Hepatic stellate cell (primary cell): ENCODE results near the gene KNSTRN.

Experiments
- DNase-seq: peaks from one replicate; pipeline ENCODE4 v3.0.0; 2011; ENCODE audit warnings: low spot score

Gene KNSTRN

GRCh38 chr15:40345867-40346578, 36.5 kb upstream of the KNSTRN start:
- no peak for DNase-seq

GRCh38 chr15:40346579-40347558, 35.7 kb upstream of the KNSTRN start:
- no peak for DNase-seq

DNA sequence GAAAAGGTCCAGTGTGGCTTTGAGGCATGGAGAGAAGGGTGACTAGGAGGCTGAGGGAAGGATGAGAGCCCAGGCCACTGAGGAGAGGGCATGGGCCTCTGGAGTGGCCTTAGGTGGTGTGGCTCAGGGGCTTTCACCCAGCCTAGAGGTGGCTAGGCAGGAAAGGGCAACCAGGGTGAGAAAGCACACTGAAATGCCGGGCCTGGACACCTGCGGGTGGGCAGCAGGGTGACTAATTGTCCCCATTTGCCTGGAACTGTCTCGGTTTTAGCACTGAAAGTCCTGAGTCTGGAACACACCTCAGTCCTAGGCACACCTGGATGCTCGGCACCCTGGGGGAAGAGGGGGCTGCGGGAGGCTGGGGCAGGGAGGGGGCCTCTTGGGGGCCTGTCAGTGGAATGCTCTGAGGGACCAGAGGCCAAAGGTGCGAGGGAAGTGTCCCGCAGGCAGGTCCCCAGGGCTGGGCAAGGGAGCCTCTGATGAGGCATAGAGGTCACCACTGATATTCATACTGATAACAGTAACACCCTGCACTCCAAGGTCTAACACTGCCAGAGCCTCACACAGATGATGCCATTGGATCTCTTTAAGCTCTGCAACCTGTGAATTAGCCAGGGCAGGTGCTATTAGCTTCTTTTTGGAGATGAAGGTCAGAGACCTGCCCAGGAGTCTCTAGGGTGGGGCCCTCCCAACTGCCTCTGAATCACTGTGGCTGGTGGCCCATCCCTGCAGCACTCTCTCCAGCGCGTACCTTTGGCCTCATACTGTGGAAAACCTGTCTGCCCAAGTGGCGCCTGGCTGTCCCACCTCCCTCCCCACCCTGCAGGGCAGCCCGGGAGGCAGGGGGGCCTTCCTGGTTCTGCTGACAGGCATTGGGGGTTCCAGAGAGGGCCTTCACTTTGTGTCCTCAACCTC, 34.7 kb upstream of the KNSTRN start:
- DNase-seq: no peak

DNA sequence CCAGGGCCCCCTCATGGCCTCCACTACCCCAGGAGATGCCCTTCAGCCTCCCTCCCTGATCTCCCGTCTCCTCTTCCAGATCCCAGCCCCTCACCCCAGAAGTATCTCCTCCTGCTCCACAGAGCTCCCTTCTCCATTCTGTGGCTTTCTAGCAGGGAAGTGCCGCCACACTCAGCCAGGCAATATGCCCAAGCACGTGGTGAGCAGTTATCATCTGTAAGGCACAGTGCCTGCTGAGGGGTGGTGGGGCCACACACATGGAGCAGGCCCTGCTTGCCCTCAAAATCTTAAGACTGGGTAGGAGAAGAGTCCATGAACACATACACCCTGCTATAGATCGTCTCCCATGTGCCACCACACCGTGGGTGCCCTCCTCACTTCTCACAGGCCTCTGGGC, 34.0 kb upstream of the KNSTRN start:
- no peak for DNase-seq

DNA sequence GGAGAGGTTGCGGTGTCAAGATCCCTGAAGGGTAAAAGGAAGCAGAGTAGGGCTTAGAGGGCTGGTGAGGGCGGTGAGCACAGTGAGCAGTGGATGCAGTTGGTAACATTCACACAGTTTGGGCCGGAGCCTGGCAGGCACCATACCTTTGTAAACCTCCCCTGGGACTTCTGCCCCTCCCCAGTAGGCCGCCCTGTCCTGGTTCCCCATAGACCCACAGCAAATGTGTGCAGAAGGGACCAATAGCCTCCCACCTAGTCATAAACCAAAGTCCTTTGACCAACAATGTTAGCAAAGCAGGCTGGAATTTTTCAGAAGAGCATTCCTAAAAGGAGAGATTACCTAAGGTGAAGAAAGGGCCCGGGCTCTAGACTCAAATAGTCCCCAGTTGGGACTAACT, 33.4 kb upstream of the KNSTRN start:
- no peak for DNase-seq

DNA sequence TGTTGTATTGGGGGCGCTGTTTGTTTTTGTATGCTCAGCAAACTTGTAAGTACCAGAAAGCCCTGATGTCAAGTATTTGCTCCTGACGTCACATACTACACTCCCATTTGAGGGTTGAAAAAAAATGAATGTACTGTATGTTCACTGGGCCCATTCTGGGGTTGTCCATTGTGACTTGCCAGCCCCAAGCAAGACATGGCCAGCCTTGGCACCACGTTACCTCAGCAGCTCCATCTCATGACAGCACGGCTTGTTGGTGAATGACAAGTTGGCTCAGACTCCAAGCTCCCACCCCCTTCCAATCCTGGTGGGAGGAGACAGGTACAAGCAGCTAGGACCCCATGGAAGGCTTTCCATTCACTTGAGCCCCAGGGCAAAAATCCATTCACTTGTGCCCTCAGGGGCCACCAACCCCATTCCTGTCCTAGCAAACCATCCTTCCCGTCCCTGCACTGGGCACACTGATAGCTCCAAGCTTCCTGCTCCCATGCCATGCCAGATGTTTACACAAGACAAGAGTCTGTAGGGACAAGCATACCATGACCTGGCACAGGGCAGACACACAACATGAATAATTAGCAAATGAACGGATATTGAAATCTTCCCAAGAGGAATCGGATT, 30.1 kb upstream of the KNSTRN start:
- no peak for DNase-seq

GRCh38 chr15:40353697-40354096, 28.8 kb upstream of the KNSTRN start:
- no peak for DNase-seq

DNA sequence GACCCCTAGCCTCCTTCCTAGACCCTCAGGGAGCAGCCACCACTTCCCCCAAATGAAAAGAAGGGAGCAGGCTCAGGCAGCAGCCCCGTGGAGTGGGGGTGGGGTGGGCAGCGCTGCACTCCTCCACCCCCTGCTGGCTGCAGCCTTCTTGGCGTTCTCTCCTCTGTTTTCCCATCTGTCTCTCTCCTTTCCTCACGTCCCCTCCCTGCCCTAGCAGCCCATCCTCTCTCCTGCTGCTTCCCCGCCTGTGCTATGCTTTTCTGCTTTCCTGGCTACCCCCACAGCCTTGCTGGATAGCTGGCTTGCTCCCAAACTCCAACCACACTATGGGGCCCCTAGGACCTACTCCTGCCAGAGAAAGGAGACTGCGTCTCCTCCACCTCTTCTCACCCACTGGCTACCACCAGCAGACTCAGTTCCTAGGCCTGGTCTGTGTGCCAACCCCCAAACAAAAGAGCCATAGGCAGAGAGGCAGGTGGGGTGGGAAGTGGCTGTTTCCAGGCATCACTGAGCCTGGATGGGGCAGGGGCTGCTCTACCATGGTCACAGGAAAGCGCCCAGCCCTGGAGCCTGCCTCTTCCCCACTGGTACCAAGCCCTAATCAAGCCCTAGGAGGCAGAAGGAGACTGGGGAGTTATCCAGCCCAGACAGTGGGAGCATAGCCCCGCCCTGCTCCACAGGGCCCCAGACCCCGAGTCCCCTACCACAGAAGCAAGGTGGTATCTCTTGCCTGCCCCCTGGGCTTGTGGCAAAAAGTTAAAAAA, 27.9 kb upstream of the KNSTRN start:
- peak; percentile 81 for DNase-seq

DNA sequence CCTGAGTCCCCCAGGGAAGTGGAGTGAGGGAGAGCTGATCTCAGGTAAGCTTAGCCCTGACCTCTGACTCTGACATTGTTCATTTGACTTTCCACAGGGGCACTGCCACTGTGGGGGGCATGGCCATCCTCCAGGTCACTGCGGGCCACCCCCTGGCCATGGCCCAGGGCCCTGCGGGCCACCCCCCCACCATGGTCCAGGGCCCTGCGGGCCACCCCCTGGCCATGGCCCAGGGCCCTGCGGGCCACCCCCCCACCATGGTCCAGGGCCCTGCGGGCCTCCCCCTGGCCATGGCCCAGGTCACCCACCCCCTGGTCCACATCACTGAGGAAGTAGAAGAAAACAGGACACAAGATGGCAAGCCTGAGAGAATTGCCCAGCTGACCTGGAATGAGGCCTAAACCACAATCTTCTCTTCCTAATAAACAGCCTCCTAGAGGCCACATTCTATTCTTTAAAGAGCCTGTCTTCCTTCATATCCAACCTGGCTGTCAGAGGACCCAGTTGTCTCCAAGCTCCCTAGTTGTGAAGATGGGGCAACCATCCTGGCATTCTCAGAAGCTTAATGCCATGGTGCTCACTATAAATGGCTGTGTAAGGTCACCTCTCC, 26.4 kb upstream of the KNSTRN start:
- DNase-seq: no peak

GRCh38 chr15:40357246-40357645, 25.3 kb upstream of the KNSTRN start:
- DNase-seq: no peak

DNA sequence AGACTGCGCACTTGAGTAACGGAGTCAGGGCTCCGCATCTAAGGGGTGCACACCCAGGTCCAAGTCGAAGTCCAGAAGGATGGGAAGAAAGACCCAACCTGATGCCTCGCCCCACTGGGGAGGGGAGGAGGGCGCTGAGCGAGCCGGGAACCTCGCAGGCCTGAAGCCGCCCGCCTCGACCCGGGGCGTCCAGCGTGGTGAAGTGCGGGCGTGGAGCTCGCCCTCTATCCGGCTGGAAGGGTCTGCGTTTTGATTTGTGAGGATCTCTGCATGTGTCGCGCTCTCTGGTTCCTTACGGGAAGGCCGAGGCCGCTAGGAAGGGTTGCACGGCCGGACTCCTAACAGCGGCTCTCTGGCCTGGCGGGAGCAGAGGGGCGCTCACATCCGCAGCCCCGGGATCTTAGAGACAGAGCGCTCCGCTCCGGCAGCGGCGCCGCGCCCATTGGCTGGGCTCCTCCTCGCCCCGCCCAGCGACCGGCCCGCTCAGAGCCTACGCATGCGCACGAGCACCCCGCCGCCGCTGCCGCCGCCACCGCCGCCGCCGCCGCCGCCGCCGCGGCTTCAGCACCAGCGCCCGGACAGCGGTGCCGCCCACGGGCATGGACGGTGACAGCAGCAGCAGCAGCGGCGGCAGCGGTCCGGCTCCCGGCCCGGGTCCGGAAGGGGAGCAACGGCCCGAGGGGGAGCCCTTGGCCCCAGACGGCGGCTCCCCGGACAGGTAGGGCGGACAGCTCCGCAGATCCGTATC, 24.6 kb upstream of the KNSTRN start, which contains the start of gene DISP2:
TSS of gene DISP2 (plus strand) at position 497 of the 748 bp plus-strand sequence. CDS start at position 600, 103 bp downstream.
- peak; percentile 99 for DNase-seq

DNA sequence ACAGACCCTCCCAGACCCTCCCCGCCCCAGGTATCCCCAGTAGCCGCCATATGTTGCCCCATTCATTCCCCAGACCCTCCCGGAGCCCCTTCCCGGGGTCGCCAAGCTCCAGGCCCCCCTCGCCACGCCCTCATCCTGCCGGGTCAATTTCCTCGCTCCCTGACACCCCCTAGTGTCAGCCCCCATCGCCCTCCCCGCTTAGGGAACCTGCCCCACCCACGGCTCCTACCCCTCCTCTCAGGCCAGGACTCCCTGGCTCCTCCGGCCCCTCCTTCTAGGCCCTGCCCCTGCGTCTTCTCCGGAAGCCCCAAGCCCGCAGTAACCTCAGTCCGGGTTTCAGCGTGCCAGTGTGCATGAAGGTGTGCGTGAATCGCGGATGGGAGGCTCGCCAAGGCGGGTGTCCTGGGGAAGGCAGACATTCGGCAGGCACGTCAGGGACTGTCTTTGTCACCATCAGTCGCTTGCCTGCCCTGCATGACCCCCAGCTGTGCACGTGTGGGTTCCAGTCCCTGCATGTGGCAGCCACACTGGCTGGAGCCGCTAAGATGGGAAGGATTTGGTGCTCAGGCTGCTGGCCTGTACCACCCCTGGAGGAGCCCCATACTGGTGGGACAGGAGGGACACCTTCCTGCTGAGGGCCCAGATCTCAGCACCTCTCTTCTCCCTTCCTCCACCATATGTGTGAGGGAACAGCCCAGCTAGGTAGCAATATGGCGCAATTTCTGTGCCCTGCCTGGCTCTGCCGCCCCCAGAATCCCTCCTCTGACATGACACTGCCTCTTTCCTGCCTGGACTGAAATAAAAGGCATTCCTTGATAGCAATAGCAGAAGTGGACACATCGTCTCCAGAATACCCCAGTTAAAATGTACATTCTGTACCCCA, 23.8 kb upstream of the KNSTRN start:
- DNase-seq: no peak

- DNase-seq: no peak
Measured at GRCh38 chr15:40360015-40360414, 22.5 kb upstream of the KNSTRN start.

GRCh38 chr15:40361640-40362039, 20.9 kb upstream of the KNSTRN start:
- DNase-seq: no peak

DNA sequence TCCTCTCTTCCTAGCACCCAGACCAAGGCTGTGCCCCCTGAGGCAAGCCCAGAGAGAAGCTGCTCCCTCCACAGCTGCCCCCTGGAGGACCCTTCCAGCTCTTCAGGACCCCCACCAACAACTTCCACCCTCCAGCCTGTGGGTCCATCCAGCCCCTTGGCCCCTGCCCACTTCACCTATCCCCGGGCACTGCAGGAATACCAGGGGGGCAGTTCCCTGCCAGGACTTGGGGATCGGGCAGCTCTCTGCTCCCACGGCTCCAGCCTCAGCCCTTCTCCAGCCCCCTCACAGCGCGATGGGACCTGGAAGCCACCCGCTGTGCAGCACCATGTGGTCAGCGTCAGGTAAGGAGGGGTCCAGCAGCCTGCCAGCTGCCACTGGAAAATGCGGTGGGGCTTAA, 18.9 kb upstream of the KNSTRN start:
- DNase-seq: no peak

DNA sequence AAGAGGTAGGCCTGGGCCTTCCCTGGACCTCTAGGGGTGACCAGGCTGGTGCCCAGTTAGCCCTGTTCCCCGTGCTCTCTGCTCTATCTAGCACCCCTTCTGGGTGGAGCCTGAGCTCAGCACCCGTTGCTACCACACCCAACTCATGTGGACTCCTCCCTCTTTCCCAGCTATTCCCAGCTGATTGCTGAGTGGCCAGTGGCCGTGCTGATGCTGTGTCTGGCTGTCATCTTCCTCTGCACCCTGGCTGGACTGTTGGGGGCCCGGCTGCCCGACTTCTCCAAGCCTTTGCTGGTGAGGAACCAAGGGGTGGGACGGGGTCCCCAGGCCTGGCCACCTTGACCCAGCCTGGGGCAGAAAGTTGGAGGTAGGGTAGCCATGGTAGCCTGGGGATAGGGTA, 18.3 kb upstream of the KNSTRN start:
- no peak for DNase-seq

DNA sequence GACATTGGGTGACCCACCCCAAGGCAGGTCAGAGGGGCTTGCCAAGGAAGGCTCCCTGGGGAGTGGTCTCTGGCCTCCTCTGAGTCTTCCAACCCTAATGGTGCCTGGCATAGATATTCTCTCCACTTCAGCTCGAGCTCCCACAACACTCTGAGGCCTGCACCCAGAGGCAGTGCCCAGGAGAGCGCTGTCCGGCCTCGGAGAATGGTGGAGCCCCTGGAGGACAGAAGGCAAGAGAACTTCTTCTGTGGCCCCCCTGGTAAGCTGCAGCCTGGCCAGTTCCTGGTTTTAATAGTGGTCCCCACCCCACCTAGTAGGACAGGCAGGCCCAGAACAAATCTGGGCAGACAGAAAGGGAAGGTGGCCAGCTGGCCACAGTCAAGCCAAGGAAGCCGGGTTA, 17.5 kb upstream of the KNSTRN start:
- DNase-seq: no peak

DNA sequence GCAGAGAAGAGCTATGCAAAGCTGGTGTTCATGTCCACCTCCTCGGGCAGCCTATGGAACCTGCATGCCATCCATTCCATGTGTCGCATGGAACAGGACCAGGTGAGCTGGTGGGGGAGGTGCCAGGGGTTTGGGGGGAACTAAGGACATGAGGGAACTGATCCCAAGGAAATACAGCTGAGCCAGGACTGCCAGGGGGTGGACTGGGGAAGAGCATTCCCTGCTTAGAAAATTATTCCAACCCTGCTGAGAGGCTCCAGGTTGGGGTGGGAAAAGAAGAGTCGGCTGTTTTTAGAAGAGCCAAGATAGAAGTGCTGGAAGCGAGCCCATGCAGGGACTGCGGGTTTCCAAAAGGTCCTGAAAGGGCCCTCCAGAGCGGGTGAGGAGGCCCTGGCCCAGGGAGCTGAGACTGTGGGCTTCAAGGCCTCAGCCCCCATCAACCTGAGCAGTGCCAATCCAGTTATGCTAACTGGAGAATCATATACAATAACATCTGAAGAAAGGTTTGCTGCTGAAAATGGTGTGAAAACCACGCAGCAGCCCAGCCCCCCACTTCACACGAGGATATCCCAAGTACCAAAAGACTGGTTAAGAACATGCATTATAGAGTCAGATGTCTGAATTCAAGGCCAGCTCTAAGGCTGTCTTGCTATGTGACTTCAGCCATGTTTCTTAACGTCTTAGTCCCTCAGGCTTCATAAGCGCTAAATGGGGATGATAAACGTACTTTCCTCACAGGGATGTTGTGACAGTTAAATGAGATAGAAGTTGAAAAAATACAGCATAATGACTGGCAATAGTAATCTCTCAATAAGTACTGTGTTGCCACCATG, 16.7 kb upstream of the KNSTRN start:
- DNase-seq: no peak
